Measurements from ENCODE around the gene SPINK6. TPM values are rescaled to one million over a fixed set of nuclear protein-coding genes. Genes with fewer than 3 reads are reported as not detected.

SPINK6 gene
- polyA plus RNA-seq, 1 experiment, result not detected

DNA sequence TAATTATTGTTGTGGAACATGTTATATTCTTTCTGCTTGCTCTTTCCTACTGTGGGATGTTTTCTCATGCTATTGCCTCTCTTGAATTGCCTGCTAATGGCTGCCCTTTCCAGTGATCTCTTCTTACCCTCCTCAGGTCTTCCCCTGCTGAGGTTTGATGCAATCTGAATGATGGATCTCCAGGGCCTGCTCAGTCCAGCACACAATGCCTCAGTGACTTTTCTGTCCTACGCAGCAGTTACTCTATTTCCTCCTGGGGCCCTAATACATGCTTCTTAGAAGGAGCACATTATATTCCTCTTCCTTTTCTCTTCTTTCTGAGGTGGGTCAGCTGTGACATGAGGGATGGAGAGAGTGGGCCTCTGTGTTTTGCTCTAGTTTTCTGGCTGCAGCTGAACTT lies 34.6 kb upstream of the SPINK6 start, which contains the start of gene SPINK14:
SPINK14 (plus strand) TSS at position 301 of the 400 bp plus-strand sequence. CDS start 1,187 bp downstream, outside the sequence.
- TF ChIP-seq, protein P1, sequence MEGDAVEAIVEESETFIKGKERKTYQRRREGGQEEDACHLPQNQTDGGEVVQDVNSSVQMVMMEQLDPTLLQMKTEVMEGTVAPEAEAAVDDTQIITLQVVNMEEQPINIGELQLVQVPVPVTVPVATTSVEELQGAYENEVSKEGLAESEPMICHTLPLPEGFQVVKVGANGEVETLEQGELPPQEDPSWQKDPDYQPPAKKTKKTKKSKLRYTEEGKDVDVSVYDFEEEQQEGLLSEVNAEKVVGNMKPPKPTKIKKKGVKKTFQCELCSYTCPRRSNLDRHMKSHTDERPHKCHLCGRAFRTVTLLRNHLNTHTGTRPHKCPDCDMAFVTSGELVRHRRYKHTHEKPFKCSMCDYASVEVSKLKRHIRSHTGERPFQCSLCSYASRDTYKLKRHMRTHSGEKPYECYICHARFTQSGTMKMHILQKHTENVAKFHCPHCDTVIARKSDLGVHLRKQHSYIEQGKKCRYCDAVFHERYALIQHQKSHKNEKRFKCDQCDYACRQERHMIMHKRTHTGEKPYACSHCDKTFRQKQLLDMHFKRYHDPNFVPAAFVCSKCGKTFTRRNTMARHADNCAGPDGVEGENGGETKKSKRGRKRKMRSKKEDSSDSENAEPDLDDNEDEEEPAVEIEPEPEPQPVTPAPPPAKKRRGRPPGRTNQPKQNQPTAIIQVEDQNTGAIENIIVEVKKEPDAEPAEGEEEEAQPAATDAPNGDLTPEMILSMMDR (IDR thresholded peaks at IDR 0.05; ENCODE audit: low read depth, low read length), result no peak
- Histone ChIP-seq H3K27ac (ENCODE audit: low read depth, low read length) (no peak within 1 kb of the TSS), H3K4me3 (ENCODE audit: low read depth, low read length) (no peak within 1 kb of the TSS), H3K9me3 (ENCODE audit: control insufficient read depth, insufficient read depth, low read length) (no peaks in the 10 kb centered on the region), H3K27me3 (ENCODE audit: control insufficient read depth, insufficient read depth, low read length) (no peaks in the 10 kb centered on the region)
- POLR2A ChIA-PET, result no interaction called here
- CTCF ChIA-PET, result no interaction called here
- no peak for DNase-seq (ENCODE audit: low read depth, low spot score)

DNA sequence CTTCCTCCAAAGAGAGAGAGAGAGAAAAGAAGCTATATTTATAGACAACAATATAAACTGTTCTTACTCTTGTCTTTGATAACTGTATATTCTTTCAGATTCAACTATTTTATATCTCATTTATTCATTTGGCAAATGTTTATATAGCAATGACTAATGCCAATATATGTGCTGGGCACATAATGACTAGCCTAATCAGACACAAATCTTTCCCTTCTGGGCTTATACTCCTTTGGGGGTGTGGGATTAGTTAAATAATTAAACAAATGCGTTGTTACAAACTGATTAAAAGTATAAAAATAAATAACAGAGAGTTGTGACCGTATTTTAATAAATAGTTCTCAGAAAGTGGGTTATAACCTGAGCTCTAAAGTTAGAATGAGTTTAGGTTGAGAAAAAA lies 30.5 kb upstream of the SPINK6 start:
- DNase-seq (ENCODE audit: low read depth, low spot score), result no peak
- Histone ChIP-seq H3K4me3 (ENCODE audit: low read depth, low read length) (no peak overlapping the region), H3K9me3 (ENCODE audit: control insufficient read depth, insufficient read depth, low read length) (no peaks in the 10 kb centered on the region), H3K27me3 (ENCODE audit: control insufficient read depth, insufficient read depth, low read length) (no peaks in the 10 kb centered on the region), H3K27ac (ENCODE audit: low read depth, low read length) (no peak overlapping the region)
- POLR2A ChIA-PET, result no interaction called here
- CTCF ChIA-PET, result interaction anchor here (1.2 to 1.9 kb wide), 2 partner anchors 14 to 559 kb away, joined by 3 to 6 read pairs; no protein-coding TSS in a partner anchor
- TF ChIP-seq, protein P1 (IDR thresholded peaks at IDR 0.05; ENCODE audit: low read depth, low read length), result no peak

DNA sequence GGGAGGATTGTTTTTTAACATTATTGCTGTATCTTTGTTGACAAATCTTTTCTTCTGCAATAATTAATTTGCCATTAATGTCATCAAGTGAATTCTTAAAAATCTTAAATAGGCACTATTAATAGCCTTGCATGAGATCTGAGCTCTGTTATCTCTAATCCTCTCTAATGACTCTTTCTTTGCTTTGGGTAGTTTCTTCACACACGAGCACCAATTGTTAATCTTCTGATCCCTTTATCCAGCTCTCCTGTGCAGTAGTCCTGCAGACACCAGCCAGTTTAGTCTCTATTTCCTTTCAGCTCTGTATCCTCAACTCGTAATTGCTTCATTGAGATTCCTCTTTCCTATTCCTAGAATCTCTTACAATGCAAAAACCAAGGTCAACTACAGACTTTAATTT lies 26.4 kb upstream of the SPINK6 start:
- no peaks in the 10 kb centered on the region for H3K9me3 ChIP-seq (ENCODE audit: control insufficient read depth, insufficient read depth, low read length)
- no peak overlapping the region for H3K4me3 ChIP-seq (ENCODE audit: low read depth, low read length)
- no peak overlapping the region for H3K27ac ChIP-seq (ENCODE audit: low read depth, low read length)
- peaks cover 2% of the 10 kb centered on the region for H3K27me3 ChIP-seq (ENCODE audit: control insufficient read depth, insufficient read depth, low read length)
- ChIA-PET CTCF (interaction anchor here (1.5 to 2.4 kb wide), 2 partner anchors 198 to 554 kb away, joined by 5 to 27 read pairs; no protein-coding TSS in a partner anchor), POLR2A (no interaction called here)
- TF ChIP-seq, protein P1 (IDR thresholded peaks at IDR 0.05; ENCODE audit: low read depth, low read length), result no peak
- no peak for DNase-seq (ENCODE audit: low read depth, low spot score)

DNA sequence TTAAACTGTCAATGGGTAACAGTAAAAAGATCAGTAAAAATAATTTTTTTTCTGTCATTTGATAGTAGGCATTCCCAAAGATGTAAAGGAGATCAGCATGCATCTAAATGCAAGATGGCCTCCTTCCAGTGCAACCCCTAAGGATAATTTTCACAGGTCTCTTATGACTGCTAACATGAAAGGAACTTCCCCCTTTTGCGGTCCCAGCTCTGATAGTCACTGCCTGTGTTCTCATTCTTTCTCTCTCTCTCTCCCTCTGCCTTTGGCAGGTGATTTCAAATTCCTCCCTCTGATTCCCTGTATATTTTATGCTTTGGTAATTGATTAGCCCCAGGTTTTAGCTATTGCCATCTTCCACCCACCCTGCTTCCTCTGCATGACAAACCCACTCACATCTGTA lies 25.6 kb upstream of the SPINK6 start:
- Histone ChIP-seq H3K4me3 (ENCODE audit: low read depth, low read length) (no peak overlapping the region), H3K27ac (ENCODE audit: low read depth, low read length) (no peak overlapping the region), H3K9me3 (ENCODE audit: control insufficient read depth, insufficient read depth, low read length) (no peaks in the 10 kb centered on the region), H3K27me3 (ENCODE audit: control insufficient read depth, insufficient read depth, low read length) (peaks cover 2% of the 10 kb centered on the region)
- CTCF ChIA-PET, result no interaction called here
- POLR2A ChIA-PET, result no interaction called here
- DNase-seq (ENCODE audit: low read depth, low spot score), result no peak
- TF ChIP-seq, protein P1 (IDR thresholded peaks at IDR 0.05; ENCODE audit: low read depth, low read length), result no peak

DNA sequence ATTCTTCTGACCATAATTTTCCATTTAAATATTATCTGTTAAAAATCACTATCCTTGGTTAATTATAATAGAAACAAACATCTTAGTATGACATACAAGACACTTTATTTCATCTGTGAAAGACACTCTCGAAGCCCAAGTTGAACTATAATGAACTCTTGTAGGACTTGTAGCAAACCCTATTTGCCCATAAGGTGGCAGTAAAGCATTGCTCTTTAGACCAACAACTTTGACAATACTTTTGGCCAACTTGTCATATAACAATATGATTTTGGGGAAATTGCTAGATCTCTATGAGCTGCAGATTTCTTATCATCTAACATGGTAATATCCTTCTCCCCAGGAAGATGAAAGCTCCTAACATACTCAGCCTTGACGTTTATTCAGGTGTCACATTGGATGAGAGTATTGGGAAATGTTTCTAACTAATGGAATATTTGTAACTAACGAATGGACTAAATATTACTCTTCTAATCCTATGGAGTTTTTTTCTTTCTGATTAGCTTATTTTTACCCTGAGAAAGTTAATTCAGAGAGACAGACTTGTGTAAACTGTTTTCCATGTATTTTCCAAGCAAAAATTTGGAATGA lies 23.5 kb upstream of the SPINK6 start:
- Histone ChIP-seq H3K27me3 (ENCODE audit: control insufficient read depth, insufficient read depth, low read length) (peaks cover 2% of the 10 kb centered on the region), H3K27ac (ENCODE audit: low read depth, low read length) (no peak overlapping the region), H3K9me3 (ENCODE audit: control insufficient read depth, insufficient read depth, low read length) (no peaks in the 10 kb centered on the region), H3K4me3 (ENCODE audit: low read depth, low read length) (no peak overlapping the region)
- CTCF ChIA-PET, result interaction anchor here (0.6 to 3.5 kb wide), 21 partner anchors 14 to 935 kb away, joined by 3 to 117 read pairs (median 5); no protein-coding TSS in a partner anchor
- TF ChIP-seq, protein P1 (IDR thresholded peaks at IDR 0.05; ENCODE audit: low read depth, low read length), result peak; percentile 70
- POLR2A ChIA-PET, result no interaction called here
- DNase-seq (ENCODE audit: low read depth, low spot score), result peak; percentile 32

Measured in AG04450 (cell line).